ENCODE data around the gene TMEM271. TPM values are rescaled to one million over a fixed set of nuclear protein-coding genes. Genes with fewer than 3 reads are reported as not detected.

The TMEM271 gene
- total RNA-seq, 1 donor from 2014 or later = not detected

DNA sequence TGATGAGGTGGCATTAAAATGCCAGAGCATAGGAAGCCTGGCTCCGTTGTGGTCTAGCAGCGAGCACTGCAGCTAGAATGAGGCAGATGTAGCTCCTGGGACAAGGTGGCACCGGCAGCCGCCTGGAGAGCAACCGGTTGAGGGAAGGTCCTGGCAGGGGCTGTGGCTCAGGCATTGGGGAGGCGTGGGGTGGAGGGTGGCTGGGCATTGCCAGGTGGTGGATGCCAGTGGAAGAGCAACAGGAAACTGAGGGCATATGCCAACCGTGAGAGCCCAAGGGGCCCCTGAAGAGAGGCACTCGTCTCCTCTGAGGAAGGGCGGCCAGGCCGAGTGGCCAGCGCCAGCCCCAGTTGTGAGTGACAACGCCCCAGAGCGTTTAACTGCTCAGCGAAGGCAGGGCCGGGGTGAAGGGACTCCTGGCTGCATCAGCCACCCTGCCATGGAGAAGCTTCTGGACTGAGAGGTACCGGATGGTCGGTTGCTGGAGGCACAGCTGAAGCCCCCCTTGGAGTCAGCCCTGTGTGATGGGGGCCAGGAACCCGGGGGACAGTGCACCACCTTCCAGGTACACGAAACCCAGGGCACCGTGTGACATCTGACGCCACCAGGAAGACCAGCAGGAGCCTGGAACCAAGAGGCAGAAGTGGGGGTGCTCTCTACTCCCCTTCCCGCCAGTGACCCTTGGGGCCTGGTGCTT, 36.1 kb upstream of the TMEM271 start:
- DNase-seq = no peak
- TF ChIP-seq, protein P1, sequence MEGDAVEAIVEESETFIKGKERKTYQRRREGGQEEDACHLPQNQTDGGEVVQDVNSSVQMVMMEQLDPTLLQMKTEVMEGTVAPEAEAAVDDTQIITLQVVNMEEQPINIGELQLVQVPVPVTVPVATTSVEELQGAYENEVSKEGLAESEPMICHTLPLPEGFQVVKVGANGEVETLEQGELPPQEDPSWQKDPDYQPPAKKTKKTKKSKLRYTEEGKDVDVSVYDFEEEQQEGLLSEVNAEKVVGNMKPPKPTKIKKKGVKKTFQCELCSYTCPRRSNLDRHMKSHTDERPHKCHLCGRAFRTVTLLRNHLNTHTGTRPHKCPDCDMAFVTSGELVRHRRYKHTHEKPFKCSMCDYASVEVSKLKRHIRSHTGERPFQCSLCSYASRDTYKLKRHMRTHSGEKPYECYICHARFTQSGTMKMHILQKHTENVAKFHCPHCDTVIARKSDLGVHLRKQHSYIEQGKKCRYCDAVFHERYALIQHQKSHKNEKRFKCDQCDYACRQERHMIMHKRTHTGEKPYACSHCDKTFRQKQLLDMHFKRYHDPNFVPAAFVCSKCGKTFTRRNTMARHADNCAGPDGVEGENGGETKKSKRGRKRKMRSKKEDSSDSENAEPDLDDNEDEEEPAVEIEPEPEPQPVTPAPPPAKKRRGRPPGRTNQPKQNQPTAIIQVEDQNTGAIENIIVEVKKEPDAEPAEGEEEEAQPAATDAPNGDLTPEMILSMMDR (IDR thresholded peaks at IDR 0.05) = no peak
- intact Hi-C loops (cut with DNase I) = no loop called here

DNA sequence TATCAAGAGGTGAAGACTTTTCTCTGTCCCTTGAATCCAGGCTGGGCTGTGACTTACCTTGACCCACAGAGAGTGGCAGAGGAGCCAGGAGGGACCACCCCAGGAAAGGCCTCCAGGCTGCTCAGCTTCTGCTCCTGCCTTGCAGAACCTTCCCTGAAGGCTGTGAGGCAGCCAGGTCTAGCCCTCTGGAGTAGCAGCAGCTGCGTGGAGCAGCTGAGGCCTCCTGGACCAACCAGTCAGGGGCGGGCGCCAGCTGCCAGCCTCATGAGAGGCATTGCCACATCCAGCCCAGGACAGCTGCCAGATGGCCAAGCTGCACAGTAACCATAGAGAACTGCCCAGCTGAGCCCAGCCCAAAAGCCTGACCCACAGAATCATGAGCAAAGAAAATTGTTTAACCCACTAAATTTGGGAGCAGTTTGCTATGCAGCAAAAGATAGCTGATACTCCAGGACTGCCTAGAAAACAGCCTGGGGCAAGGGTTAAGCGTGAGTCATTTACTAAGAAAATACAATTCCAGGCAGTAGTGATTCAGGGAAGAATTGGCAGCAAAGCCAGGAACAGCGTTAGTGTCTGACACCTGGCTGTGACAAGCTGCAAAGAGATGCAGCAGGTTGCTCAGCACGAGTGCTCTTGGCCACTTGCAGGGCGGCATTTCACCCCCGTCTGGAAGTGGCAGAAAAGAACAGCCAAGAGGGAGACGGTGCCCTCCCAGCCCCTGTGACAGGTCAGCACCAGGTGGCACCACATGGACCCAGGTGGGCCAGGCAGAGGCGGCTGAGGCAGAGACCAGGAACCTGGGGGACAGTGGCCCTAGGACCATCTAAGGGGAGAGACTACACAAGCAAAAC, 34.5 kb upstream of the TMEM271 start:
- peak; percentile 67 for ATAC-seq
- no peak overlapping the region for H3K4me3 ChIP-seq
- no peak overlapping the region for H3K27ac ChIP-seq
- H3K27me3 ChIP-seq = peaks cover 19% of the 10 kb centered on the region
- TF ChIP-seq, protein P1 (IDR thresholded peaks at IDR 0.05) = no peak
- no peaks in the 10 kb centered on the region for H3K9me3 ChIP-seq
- intact Hi-C loops (cut with DNase I) = no loop called here
- no peaks in the 10 kb centered on the region for H3K4me1 ChIP-seq
- H3K36me3 ChIP-seq = no peaks in the 10 kb centered on the region
- DNase-seq = no peak

More for the DNA sequence above, 36.1 kb upstream of the TMEM271 start:
- no peak for ATAC-seq
- Histone ChIP-seq H3K9me3 (no peaks in the 10 kb centered on the region), H3K27me3 (peaks cover 19% of the 10 kb centered on the region), H3K4me1 (no peaks in the 10 kb centered on the region), H3K36me3 (no peaks in the 10 kb centered on the region), H3K4me3 (no peak overlapping the region), H3K27ac (no peak overlapping the region)

DNA sequence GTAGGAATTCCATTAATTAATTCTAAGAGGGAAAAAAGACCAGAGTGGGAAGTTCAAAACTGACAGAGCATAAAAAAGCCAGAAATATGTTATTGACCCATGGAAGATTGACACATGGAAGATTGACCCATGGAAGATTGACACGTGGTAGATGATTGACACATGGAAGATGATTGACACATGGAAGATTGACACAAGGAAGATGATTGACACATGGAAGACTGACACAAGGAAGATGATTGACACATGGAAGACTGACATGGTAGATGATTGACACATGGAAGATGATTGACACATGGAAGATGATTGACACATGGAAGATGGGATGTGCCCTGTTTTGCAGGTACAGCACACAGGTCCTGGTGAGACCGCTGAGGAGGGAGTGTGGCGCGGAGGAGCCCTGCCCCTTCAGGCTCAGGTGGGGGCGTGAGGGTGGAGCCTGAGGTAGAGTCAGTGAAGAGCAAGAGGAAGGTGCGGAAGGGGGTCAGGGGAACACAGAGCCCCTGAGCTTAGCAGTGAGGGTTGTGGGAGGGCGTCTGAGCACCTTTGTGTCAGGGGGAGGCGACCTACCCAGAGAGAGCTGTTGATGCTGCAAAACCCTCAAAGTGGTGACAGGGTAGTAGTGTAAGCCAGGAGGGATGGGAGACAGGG, 33.4 kb upstream of the TMEM271 start:
- no peak overlapping the region for H3K27ac ChIP-seq
- ATAC-seq (no peak), DNase-seq (no peak)
- H3K27me3 ChIP-seq = peaks cover 19% of the 10 kb centered on the region
- H3K9me3 ChIP-seq = no peaks in the 10 kb centered on the region
- TF ChIP-seq, protein P1 (IDR thresholded peaks at IDR 0.05) = no peak
- intact Hi-C loops (cut with DNase I) = no loop called here
- H3K4me3 ChIP-seq = no peak overlapping the region
- H3K36me3 ChIP-seq = no peaks in the 10 kb centered on the region
- no peaks in the 10 kb centered on the region for H3K4me1 ChIP-seq

DNA sequence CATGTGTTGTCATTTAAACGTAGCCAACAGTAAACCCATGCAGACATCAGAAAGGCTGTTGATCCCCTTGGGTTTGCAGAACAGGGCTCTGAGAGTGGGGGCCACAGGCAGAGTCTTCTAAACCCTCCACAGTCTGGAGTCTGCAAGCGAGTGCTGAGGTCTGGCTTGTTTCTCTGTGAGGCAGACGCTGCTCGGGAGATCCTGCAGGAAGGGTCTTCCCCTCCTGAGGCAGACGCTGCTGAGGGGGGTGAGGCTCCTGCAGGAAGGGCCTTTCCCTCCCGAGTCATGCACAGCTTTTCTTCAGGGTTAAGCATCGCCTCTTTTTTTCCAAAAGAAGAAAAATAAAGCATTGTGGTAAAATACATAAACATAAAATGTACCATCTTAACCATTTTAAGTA, 32.1 kb upstream of the TMEM271 start:
- Histone ChIP-seq H3K4me1 (no peaks in the 10 kb centered on the region), H3K36me3 (no peaks in the 10 kb centered on the region), H3K9me3 (no peaks in the 10 kb centered on the region), H3K27ac (no peak overlapping the region), H3K4me3 (no peak overlapping the region), H3K27me3 (peaks cover 19% of the 10 kb centered on the region)
- intact Hi-C loops (cut with DNase I) = no loop called here
- no peak for ATAC-seq
- no peak for DNase-seq
- TF ChIP-seq, protein P1 (IDR thresholded peaks at IDR 0.05) = no peak

DNA sequence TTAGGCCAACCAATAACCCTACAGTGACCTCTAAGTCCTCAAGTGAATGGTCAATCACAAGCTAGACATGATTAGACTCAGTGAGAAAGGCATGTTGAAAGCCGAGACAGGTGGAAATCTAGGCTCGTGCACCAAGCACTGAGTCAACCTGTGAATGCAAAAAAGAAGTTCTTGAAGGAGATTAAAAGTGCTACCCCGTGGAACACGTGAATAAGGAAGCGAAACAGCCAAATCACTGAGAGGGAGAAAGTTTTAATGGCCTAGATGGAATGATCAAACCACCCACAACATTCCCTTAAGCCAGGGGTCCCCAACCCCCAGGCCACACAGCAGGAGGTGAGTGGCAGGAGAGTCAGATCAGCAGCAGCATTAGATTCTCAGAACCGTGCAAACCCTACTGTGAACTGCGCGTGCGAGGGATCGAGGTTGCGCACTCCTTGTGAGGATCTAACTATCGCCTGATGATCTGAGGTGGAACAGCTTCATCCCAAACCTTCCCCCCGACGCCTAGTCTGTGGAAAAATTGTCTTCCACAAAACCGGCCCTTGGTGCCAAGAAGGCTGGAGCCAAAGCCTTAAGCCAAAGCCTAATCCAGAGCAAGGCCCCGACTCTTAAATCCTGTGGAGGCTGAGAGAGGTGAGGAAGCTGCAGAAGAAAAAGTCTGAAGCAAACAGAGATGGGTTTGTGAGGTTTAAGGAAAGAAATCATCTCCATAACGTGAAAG, 29.8 kb upstream of the TMEM271 start:
- ATAC-seq = no peak
- no peaks in the 10 kb centered on the region for H3K9me3 ChIP-seq
- TF ChIP-seq, protein P1 (IDR thresholded peaks at IDR 0.05) = no peak
- no peaks in the 10 kb centered on the region for H3K4me1 ChIP-seq
- H3K27me3 ChIP-seq = peaks cover 15% of the 10 kb centered on the region
- no peaks in the 10 kb centered on the region for H3K36me3 ChIP-seq
- H3K4me3 ChIP-seq = no peak overlapping the region
- intact Hi-C loops (cut with DNase I) = no loop called here
- no peak for DNase-seq
- no peak overlapping the region for H3K27ac ChIP-seq

Data from upper lobe of right lung (tissue), 1 donor.